H9 (cell line): ENCODE measurements around the gene SYNGR1. TPM values are rescaled to one million over a fixed set of nuclear protein-coding genes. Genes with fewer than 3 reads are reported as not detected.

ENCODE experiments used
- DNase-seq: peaks from one replicate; pipeline ENCODE4 v3.0.0-alpha.2; 2017
- H2AFZ ChIP-seq: one replicate; pipeline ENCODE4 v1.6.1; 2013; ENCODE audit warnings: mild to moderate bottlenecking, low read length, control low read depth, moderate library complexity
- H2AK5ac ChIP-seq: 2 replicates; pipeline ENCODE4 v1.6.1; 2013; ENCODE audit warnings: low read length, control low read depth, mixed read lengths; ENCODE audit not compliant: insufficient read length
- H2BK120ac ChIP-seq: one replicate; pipeline ENCODE4 v1.6.1; 2013; ENCODE audit warnings: low read depth, mild to moderate bottlenecking, low read length, control low read depth, inconsistent platforms; ENCODE audit not compliant: poor library complexity, severe bottlenecking
- H2BK12ac ChIP-seq: 2 replicates; pipeline ENCODE4 v1.6.1; 2013; ENCODE audit warnings: low read length, control low read depth, mixed read lengths, low read depth; ENCODE audit not compliant: insufficient read length
- H2BK15ac ChIP-seq: 2 replicates; pipeline ENCODE4 v1.6.1; 2013; ENCODE audit warnings: low read depth, low read length, control low read depth
- H2BK20ac ChIP-seq: one replicate; pipeline ENCODE4 v1.6.1; 2013; ENCODE audit warnings: low read depth, mild to moderate bottlenecking, low read length, control low read depth, inconsistent platforms; ENCODE audit not compliant: poor library complexity, severe bottlenecking
- H2BK5ac ChIP-seq: 2 replicates; pipeline ENCODE4 v1.6.1; 2013; ENCODE audit warnings: low read length, control low read depth, mixed read lengths; ENCODE audit not compliant: insufficient read length
- H3K14ac ChIP-seq: 2 replicates; pipeline ENCODE4 v1.6.1; 2013; ENCODE audit warnings: low read length, control low read depth; ENCODE audit not compliant: insufficient read depth
- H3K18ac ChIP-seq: 2 replicates; pipeline ENCODE4 v1.6.1; 2013; ENCODE audit warnings: low read depth, mild to moderate bottlenecking, mixed read lengths, low read length, control low read depth; ENCODE audit not compliant: insufficient read length
- H3K23ac ChIP-seq: 2 replicates; pipeline ENCODE4 v1.6.1; 2013; ENCODE audit warnings: low read length, control low read depth, mixed read lengths, low read depth; ENCODE audit not compliant: insufficient read length
- H3K23me2 ChIP-seq: 2 replicates; pipeline ENCODE4 v1.6.1; 2013; ENCODE audit warnings: low read depth, mild to moderate bottlenecking, mixed read lengths, low read length, control low read depth; ENCODE audit not compliant: insufficient read length, poor library complexity, severe bottlenecking
- H3K27ac ChIP-seq: 2 replicates; pipeline ENCODE4 v1.5.1; 2013; ENCODE audit warnings: low read length, control low read depth, mixed read lengths, low read depth; ENCODE audit not compliant: insufficient read length
- H3K27me3 ChIP-seq: 2 replicates; pipeline ENCODE4 v1.6.1; 2013; ENCODE audit warnings: low read length, control low read depth, inconsistent platforms; ENCODE audit not compliant: insufficient read depth
- H3K4ac ChIP-seq: 2 replicates; pipeline ENCODE4 v1.6.1; 2013; ENCODE audit warnings: low read depth, mild to moderate bottlenecking, control low read depth, inconsistent platforms, low read length, moderate library complexity
- H3K4me1 ChIP-seq: 2 replicates; pipeline ENCODE4 v1.6.1; 2013; ENCODE audit warnings: low read length, control low read depth, inconsistent platforms; ENCODE audit not compliant: insufficient read depth
- H3K4me2 ChIP-seq: 2 replicates; pipeline ENCODE4 v1.6.1; 2013; ENCODE audit warnings: low read length, control low read depth, mixed read lengths; ENCODE audit not compliant: insufficient read length, insufficient read depth
- H3K56ac ChIP-seq: 2 replicates; pipeline ENCODE4 v1.6.1; 2013; ENCODE audit warnings: low read depth, mild to moderate bottlenecking, mixed read lengths, low read length, control low read depth; ENCODE audit not compliant: insufficient read length
- H3K79me1 ChIP-seq: 2 replicates; pipeline ENCODE4 v1.6.1; 2013; ENCODE audit warnings: low read depth, mild to moderate bottlenecking, moderate library complexity, low read length, control low read depth, inconsistent platforms; ENCODE audit not compliant: insufficient read depth, poor library complexity, severe bottlenecking
- H3K79me2 ChIP-seq: 2 replicates; pipeline ENCODE4 v1.6.1; 2013; ENCODE audit warnings: low read length, control low read depth, inconsistent platforms; ENCODE audit not compliant: insufficient read depth
- H3K9ac ChIP-seq: 2 replicates; pipeline ENCODE4 v1.6.1; 2013; ENCODE audit warnings: low read length, control low read depth, mixed read lengths; ENCODE audit not compliant: insufficient read length; ENCODE audit errors: extremely low read depth
- H3K9me3 ChIP-seq: one replicate; pipeline ENCODE4 v1.6.1; 2013; ENCODE audit warnings: low read depth, low read length, inconsistent platforms; ENCODE audit not compliant: control insufficient read depth
- H3T11ph ChIP-seq: one replicate; pipeline ENCODE4 v1.6.1; 2013; ENCODE audit warnings: mild to moderate bottlenecking, low read length, control low read depth, inconsistent platforms
- H4K20me1 ChIP-seq: one replicate; pipeline ENCODE4 v1.6.1; 2013; ENCODE audit not compliant: control insufficient read depth, insufficient read length, insufficient read depth
- H4K5ac ChIP-seq: 2 replicates; pipeline ENCODE4 v1.6.1; 2013; ENCODE audit warnings: low read depth, mild to moderate bottlenecking, mixed read lengths, low read length, control low read depth; ENCODE audit not compliant: insufficient read length
- H4K8ac ChIP-seq: replicated peaks from 2 replicates; pipeline ENCODE4 v1.6.1; 2013; ENCODE audit warnings: low read length, control low read depth, mixed read lengths, low read depth; ENCODE audit not compliant: insufficient read length
- H4K91ac ChIP-seq: 2 replicates; pipeline ENCODE4 v1.6.1; 2013; ENCODE audit warnings: low read depth, mild to moderate bottlenecking, moderate library complexity, mixed read lengths, low read length, control low read depth; ENCODE audit not compliant: insufficient read length
- H3K27ac Mint-ChIP-seq, 3 experiments: 2 replicates in 2 of 3; 3 replicates in 1 of 3; pipeline ENCODE4 v1.8.0; 2020 to 2021; ENCODE audit warnings: mixed read lengths in 3 of 3, mild to moderate bottlenecking in 1 of 3, moderate library complexity in 1 of 3
- H3K27me3 Mint-ChIP-seq: 2 replicates; pipeline ENCODE4 v1.8.0; 2021; ENCODE audit warnings: low read depth, mild to moderate bottlenecking, moderate library complexity, mixed read lengths
- H3K36me3 Mint-ChIP-seq, 3 experiments: 2 replicates in 2 of 3; 3 replicates in 1 of 3; pipeline ENCODE4 v1.8.0; 2020 to 2021; ENCODE audit warnings: low read depth in 3 of 3, mixed read lengths in 3 of 3; ENCODE audit not compliant: insufficient read depth in 1 of 3
- H3K4me1 Mint-ChIP-seq, 2 experiments: 2 replicates each; pipeline ENCODE4 v1.8.0; 2020; ENCODE audit warnings: mixed read lengths in 2 of 2
- H3K4me3 Mint-ChIP-seq, 2 experiments: 2 replicates in 1 of 2; 3 replicates in 1 of 2; pipeline ENCODE4 v1.8.0; 2020 to 2021; ENCODE audit warnings: mild to moderate bottlenecking in 2 of 2, mixed read lengths in 2 of 2, moderate library complexity in 1 of 2
- H3K9me3 Mint-ChIP-seq, 2 experiments: 2 replicates in 1 of 2; 3 replicates in 1 of 2; pipeline ENCODE4 v1.8.0; 2020; ENCODE audit warnings: mild to moderate bottlenecking in 2 of 2, mixed read lengths in 2 of 2, moderate library complexity in 1 of 2
- CTCF ChIP-seq: fragments of 200-600 bp; sonication (generic); conservative IDR thresholded peaks from 3 replicates; pipeline ENCODE4 v1.8.0; 2021; ENCODE audit warnings: antibody characterized with exemption, mild to moderate bottlenecking
- whole genome bisulfite sequencing: extraction: QIAGEN DNeasy Blood & Tissue Kit; methylation state at CpG from one replicate; pipeline ENCODE4 v1.1.7; 2013; ENCODE audit warnings: missing lambda C conversion rate, low lambda C conversion rate, mixed read lengths; ENCODE audit not compliant: insufficient read length; ENCODE audit errors: extremely low coverage; 5-methylcytosine and 5-hydroxymethylcytosine counted together
- total RNA-seq: library from RNA; stranded (reverse); gene quantifications from 2 replicates; pipeline ENCODE4 v1.2.1, GENCODE V29; 2021

The SYNGR1 gene
- total RNA-seq, 1 experiment from 2014 or later: 13.2 TPM

- Histone ChIP-seq H2AFZ (no peak overlapping the region), H4K8ac (no peak overlapping the region), H3K23me2 (no peaks in the 10 kb centered on the region), H3K9ac (no peak overlapping the region), H2BK120ac (no peak overlapping the region), H2BK5ac (no peak overlapping the region), H3K18ac (peak overlapping the region; percentile 2), H4K5ac (no peak overlapping the region), H2AK5ac (no peak overlapping the region), H3T11ph (no peak overlapping the region), H2BK12ac (no peak overlapping the region), H2BK15ac (no peak overlapping the region), H3K4ac (no peak overlapping the region), H3K14ac (no peak overlapping the region), H3K27me3 (no peaks in the 10 kb centered on the region), H3K23ac (no peak overlapping the region), H4K91ac (no peak overlapping the region), H3K79me1 (no peaks in the 10 kb centered on the region), H2BK20ac (no peak overlapping the region), H3K9me3 (no peaks in the 10 kb centered on the region), H3K56ac (no peak overlapping the region), H3K4me2 (no peak overlapping the region), H4K20me1 (peaks cover 1% of the 10 kb centered on the region), H3K4me1 (peaks cover 2% of the 10 kb centered on the region; the same call in 1 of the 2 replicates), H3K27ac (no peak overlapping the region), H3K79me2 (no peaks in the 10 kb centered on the region)
- TF ChIP-seq CTCF: peak; percentile 56
- Mint-ChIP-seq H3K36me3 (peaks cover 44 to 81% (median 56%) of the 10 kb centered on the region in 3 experiments), H3K27me3 (peaks cover 11% of the 10 kb centered on the region; the same call in 1 of the 2 replicates), H3K4me1 (peaks cover 26 to 33% of the 10 kb centered on the region in 2 experiments), H3K9me3 (no peaks in the 10 kb centered on the region), H3K27ac (peak overlapping the region in 2 of 3 experiments; percentile 90 to 94; a peak in 4 of 7 replicates), H3K4me3 (no peak overlapping the region; a peak in 2 of 5 replicates)
- no CpG with 5 or more reads among the region's 18 CpGs for WGBS
- DNase-seq: peak; percentile 77
These were observed 40.4 kb upstream of the SYNGR1 start for GRCh38 chr22:39309364-39309861.
